A673 (cell line): ENCODE measurements around the gene PCBP3. TPM values are rescaled to one million over a fixed set of nuclear protein-coding genes. Genes with fewer than 3 reads are reported as not detected.

Experiments
- BruUV-seq: library from RNA; stranded (reverse); fragments of 400-500 nt; replicated peaks from 2 replicates; lab custom pipeline; 2021; lab: Mats Ljungman, UMichigan
- CTCF ChIA-PET: fragments of 300-600 bp; sonication (Branson Sonifier 250); formaldehyde crosslinking; loops from one replicate; lab custom pipeline; 2022; ENCODE audit warnings: antibody characterized with exemption; lab: Charles Lee
- POLR2A ChIA-PET: fragments of 300-600 bp; sonication (Branson Sonifier 250); formaldehyde crosslinking; loops from one replicate; lab custom pipeline; 2022; ENCODE audit warnings: antibody characterized with exemption; ENCODE audit not compliant: low non-redundant PET; lab: Charles Lee
- DNase-seq: peaks from one replicate; pipeline ENCODE4 v3.0.0-alpha.2; 2015; ENCODE audit warnings: low spot score
- H3K27ac ChIP-seq: fragments of 200-600 bp; sonication (generic); 2 replicates; pipeline ENCODE4 v1.5.1; 2016; ENCODE audit warnings: mixed run types, low read depth, mild to moderate bottlenecking, mixed read lengths, antibody characterized with exemption, low read length; ENCODE audit not compliant: poor library complexity, severe bottlenecking
- H3K27me3 ChIP-seq: fragments of 200-600 bp; sonication (generic); replicated peaks from 2 replicates; pipeline ENCODE4 v1.6.1; 2017; ENCODE audit warnings: mixed run types, low read depth, mild to moderate bottlenecking, mixed read lengths, antibody characterized with exemption, low read length; ENCODE audit not compliant: insufficient read depth, poor library complexity
- H3K36me3 ChIP-seq: fragments of 200-600 bp; sonication (generic); 2 replicates; pipeline ENCODE4 v1.6.1; 2016; ENCODE audit warnings: mixed run types, mild to moderate bottlenecking, mixed read lengths, antibody characterized with exemption, low read length; ENCODE audit not compliant: insufficient read depth, poor library complexity, severe bottlenecking
- H3K4me1 ChIP-seq: fragments of 200-600 bp; sonication (generic); 2 replicates; pipeline ENCODE4 v1.6.1; 2017; ENCODE audit warnings: mixed run types, mild to moderate bottlenecking, mixed read lengths, antibody characterized with exemption, low read length; ENCODE audit not compliant: insufficient read depth, poor library complexity, severe bottlenecking
- H3K4me3 ChIP-seq: fragments of 200-600 bp; sonication (generic); 2 replicates; pipeline ENCODE4 v1.5.1; 2016; ENCODE audit warnings: low read depth, mixed run types, mild to moderate bottlenecking, mixed read lengths, low read length; ENCODE audit not compliant: poor library complexity, severe bottlenecking
- H3K9me3 ChIP-seq: fragments of 200-600 bp; sonication (generic); 2 replicates; pipeline ENCODE4 v1.6.1; 2016; ENCODE audit warnings: mixed run types, low read depth, mild to moderate bottlenecking, mixed read lengths, antibody characterized with exemption, low read length; ENCODE audit not compliant: poor library complexity, severe bottlenecking
- CTCF ChIP-seq: fragments of 300-800, 200-600 bp; sonication (generic); conservative IDR thresholded peaks from 2 replicates; pipeline ENCODE4 v1.5.1; 2017; ENCODE audit warnings: low read depth, mild to moderate bottlenecking, antibody characterized with exemption, low read length, moderate library complexity, mixed read lengths
- EZH2 ChIP-seq: fragments of 200-600 bp; sonication (generic); IDR thresholded peaks from 2 replicates; pipeline ENCODE4 v1.6.1; 2017; ENCODE audit warnings: borderline replicate concordance, low read depth, mild to moderate bottlenecking, mixed read lengths, antibody characterized with exemption, low read length; ENCODE audit not compliant: poor library complexity, severe bottlenecking
- intact Hi-C: fragments of 100-400 bp; cut with micrococcal nuclease; formaldehyde crosslinking; loops from one replicate; pipeline ENCODE4 v1.10.0; 2022; ENCODE audit not compliant: unreplicated experiment
- total RNA-seq: library from RNA; stranded (reverse); gene quantifications from 2 replicates; pipeline ENCODE4 v1.2.3, GENCODE V29; 2021

The PCBP3 gene
- total RNA-seq, 1 experiment from 2014 or later = 25.6 TPM

- TF ChIP-seq EZH2 (no peak), CTCF (no peak)
- H3K36me3 ChIP-seq = no peaks in the 10 kb centered on the region
- no peaks in the 10 kb centered on the region for H3K4me1 ChIP-seq
- H3K27me3 ChIP-seq = no peaks in the 10 kb centered on the region
- ChIA-PET CTCF (no interaction called here), POLR2A (no interaction called here)
- no peak overlapping the region for H3K27ac ChIP-seq
- H3K9me3 ChIP-seq = no peaks in the 10 kb centered on the region
- intact Hi-C loops = no loop called here
- BruUV-seq = no TSS peak
- H3K4me3 ChIP-seq = no peak overlapping the region
- no peak for DNase-seq
Measured at GRCh38 chr21:45892916-45893739, 249.6 kb downstream of the PCBP3 start.

GRCh38 chr21:45893740-45894449 is 250.4 kb downstream of the PCBP3 start:
- no peak for TF ChIP-seq EZH2
- TF ChIP-seq CTCF = no peak
- Histone ChIP-seq H3K36me3 (no peaks in the 10 kb centered on the region), H3K4me1 (no peaks in the 10 kb centered on the region), H3K27ac (no peak overlapping the region), H3K27me3 (no peaks in the 10 kb centered on the region), H3K9me3 (no peaks in the 10 kb centered on the region), H3K4me3 (no peak overlapping the region)
- POLR2A ChIA-PET = no interaction called here
- CTCF ChIA-PET = no interaction called here
- intact Hi-C loops = no loop called here
- no TSS peak for BruUV-seq
- DNase-seq = no peak

GRCh38 chr21:45894450-45894825 is 250.9 kb downstream of the PCBP3 start:
- Histone ChIP-seq H3K36me3 (no peaks in the 10 kb centered on the region), H3K27ac (no peak overlapping the region), H3K4me1 (no peaks in the 10 kb centered on the region), H3K9me3 (no peaks in the 10 kb centered on the region), H3K27me3 (no peaks in the 10 kb centered on the region), H3K4me3 (no peak overlapping the region)
- POLR2A ChIA-PET = no interaction called here
- intact Hi-C loops = no loop called here
- BruUV-seq = no TSS peak
- CTCF ChIA-PET = no interaction called here
- no peak for DNase-seq
- TF ChIP-seq CTCF (no peak), EZH2 (no peak)
